ENCODE results near the gene PLOD1.
"Not testable (repeated sequence)": the region's sequence is repeated elsewhere in the genome, so short reads cannot be mapped to it uniquely, and the experiment has no call there.

PLOD1 gene
- 8.9 to 30.1 (median 23.1) reads per million in 4 experiments for total RNA-seq

GRCh38 chr1:11934302-11935056 is at the start of gene PLOD1:
PLOD1 (plus strand) TSS chr1:11934717; CDS start chr1:11934780, 63 bp downstream.
- peak; percentile 82 for DNase-seq

GRCh38 chr1:11885916-11886315 is 48.6 kb upstream of the PLOD1 start:
- DNase-seq = no peak

GRCh38 chr1:11886986-11887665 is 47.4 kb upstream of the PLOD1 start:
- no peak for DNase-seq

DNA sequence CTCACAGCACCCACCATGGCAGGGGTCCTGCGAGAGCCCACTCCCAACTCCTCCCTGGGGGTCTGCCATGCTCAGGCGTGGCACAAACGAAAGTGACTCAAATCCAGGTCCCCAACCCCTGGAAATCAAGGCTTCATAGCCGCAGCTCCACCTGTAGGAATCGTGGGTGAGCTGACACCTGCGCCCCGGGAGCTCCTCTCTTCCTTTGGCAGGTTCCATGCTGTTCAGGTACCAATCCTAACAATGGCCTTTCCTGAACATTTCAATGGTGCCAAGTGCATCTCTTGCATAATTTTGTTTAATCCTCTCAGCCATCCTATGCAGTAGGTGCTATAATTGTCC is 46.9 kb upstream of the PLOD1 start:
- no peak for DNase-seq

GRCh38 chr1:11888206-11888876 is 46.2 kb upstream of the PLOD1 start:
- DNase-seq = no peak

DNA sequence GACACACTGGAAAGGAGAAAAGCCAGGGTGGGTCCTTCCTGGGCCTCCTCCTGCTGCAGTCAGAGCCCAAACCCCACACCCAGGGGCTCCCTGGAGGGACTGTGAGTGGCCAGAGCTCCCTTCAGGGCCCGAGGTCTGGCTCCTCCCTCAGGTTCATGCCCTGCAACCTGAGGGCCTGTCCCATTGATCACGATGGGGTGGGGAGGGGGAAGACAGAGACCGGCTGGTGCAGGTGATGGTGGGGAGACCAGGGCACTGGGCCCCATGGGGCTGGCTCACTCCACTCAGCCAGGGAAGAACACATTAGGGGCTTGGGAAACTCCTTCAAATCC is 45.7 kb upstream of the PLOD1 start:
- no peak for DNase-seq

- DNase-seq = no peak
Observed at GRCh38 chr1:11891433-11892186, 42.9 kb upstream of the PLOD1 start.

DNA sequence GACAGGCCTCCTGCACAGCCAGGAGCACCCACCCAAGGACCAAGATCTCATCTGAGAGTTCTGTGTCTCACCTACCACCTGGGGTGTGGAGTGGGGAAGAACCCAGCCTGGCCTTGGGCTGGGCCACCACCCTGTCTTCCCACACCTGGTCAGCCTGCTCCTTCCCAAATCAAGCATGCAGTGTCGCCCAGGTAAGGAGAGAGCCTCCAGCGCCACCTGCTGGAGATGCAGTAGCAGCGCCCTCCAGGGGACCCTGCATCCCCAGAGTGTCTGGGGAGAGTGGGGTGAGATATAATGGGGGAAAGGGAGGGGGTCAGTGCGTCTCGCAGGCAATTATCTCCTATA is 40.6 kb upstream of the PLOD1 start:
- peak; percentile 53 for DNase-seq

DNA sequence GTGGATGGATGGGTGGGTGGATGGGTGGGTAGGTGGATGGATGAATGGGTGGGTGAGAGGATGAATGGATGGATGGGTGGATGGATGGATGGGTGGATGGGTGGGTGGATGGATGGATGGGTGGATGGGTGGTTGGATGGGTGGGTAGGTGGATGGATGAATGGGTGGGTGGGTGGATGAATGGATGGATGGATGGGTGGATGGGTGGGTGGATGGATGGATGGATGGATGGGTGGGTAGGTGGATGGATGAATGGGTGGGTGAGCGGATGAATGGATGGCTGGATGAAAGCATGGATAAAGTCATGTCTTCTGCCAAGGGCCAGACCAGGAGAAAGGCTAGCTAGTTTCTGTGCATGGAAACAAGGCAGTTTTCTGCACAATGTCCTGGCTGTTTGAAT is 40.0 kb upstream of the PLOD1 start:
- DNase-seq = not testable (repeated sequence)

- DNase-seq = no peak
Observed at GRCh38 chr1:11898086-11898785, 36.3 kb upstream of the PLOD1 start.

- DNase-seq = no peak
Observed at GRCh38 chr1:11898831-11899467, 35.6 kb upstream of the PLOD1 start.

GRCh38 chr1:11901446-11901845 is 33.1 kb upstream of the PLOD1 start:
- not testable (repeated sequence) for DNase-seq

DNA sequence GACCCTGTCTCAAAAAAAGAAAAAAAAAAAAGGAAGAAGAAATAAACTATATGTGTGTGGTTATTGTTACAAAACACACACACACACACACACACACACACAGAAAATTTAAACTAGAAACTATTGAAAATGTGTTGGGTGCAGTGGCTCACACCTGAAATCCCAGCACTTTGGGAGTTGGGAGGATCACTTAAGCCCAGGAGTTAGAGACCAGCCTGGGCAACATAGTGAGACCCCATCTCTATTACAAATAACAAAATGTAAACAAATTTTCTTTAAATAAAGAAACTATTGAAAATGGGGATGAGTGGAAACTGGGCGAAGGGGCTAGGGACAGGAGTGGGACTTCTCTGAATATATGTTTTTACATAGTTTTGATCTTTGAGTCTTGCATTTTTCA is 31.3 kb upstream of the PLOD1 start:
- DNase-seq = no peak

- not testable (repeated sequence) for DNase-seq
Observed at GRCh38 chr1:11904156-11904555, 30.4 kb upstream of the PLOD1 start.

DNA sequence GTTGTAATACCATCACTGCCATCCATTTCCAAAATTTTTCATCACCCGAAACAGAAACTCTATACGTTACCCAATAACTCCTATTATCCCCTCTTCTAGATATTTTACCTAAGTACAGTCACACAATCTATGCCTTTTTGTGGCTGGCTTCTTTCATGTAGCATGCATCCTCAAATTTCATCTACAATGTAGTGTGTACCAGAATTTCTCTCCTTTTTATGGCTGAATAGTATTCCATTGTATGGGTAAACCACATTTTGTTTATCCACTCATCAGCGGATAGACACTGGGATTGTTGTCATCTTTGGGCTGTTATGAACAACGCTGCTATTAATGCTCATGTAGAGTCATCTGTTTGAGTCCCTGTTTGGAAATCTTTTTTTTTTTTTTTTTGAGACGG is 29.5 kb upstream of the PLOD1 start:
- DNase-seq = no peak

DNA sequence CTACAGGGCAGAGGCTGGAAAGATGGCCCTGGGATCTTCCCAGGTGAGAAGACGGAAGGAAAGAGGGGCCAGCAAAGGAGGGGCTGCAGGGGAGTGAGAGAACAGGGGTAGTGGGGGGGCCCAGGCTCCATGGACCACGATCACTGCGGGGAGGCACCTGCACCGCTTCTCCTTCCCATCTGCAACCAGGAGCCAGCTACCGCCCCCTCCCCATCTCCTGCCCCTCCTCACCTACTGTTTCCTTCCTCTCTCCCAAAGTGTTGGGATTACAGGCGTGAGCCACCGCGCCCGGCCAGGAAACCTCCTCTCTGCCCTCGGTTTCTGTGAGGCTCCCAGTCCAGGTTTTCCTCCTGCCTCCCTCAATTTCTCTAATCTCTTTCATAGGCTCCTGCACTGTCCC is 27.6 kb upstream of the PLOD1 start:
- no peak for DNase-seq

- peak; percentile 81 for DNase-seq
Observed at GRCh38 chr1:11907275-11908094, 27.0 kb upstream of the PLOD1 start.

DNA sequence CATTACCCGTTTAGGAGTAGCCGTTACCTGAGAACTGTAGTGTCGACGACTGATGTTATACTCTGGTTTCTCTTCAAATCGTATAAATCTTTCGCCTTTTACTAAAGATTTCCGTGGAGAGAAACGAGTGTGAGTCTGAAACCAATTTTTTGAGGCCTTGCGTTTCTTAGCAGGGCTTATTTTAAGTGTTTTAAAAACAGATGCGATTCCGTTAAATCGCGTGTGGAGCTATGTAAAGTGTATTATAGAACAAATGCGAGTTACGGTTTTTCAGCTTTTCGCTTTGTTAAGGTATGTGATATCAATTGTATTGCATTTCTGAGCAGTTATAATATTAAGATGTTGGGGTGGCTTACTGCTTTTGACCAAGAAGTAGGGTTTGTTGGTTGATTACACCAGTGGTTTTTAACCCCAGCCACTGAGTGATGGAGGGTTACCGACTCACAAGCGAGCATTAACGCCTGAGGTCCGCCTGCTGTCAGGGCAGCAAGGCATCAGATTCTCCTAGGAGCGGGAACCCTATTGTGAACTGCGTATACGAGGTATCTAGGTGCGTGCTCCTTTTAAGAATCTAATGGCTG is 26.3 kb upstream of the PLOD1 start:
- peak; percentile 65 for DNase-seq

DNA sequence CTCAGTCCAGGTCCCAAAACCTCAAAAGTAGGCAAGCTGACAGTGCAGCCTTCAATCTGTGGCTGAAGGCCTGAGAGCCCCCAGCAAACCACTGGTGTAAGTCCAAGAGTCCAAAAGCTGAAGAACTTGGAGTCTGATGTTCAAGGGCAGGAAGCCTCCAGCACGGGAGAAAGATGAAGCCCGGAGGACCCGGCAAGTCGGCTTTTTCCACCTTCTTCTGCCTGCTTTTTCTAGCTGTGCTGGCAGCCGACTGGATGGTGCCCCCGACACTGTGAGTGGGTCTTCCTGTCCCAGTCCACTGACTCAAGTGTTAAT is 23.6 kb upstream of the PLOD1 start:
- not testable (repeated sequence) for DNase-seq

DNA sequence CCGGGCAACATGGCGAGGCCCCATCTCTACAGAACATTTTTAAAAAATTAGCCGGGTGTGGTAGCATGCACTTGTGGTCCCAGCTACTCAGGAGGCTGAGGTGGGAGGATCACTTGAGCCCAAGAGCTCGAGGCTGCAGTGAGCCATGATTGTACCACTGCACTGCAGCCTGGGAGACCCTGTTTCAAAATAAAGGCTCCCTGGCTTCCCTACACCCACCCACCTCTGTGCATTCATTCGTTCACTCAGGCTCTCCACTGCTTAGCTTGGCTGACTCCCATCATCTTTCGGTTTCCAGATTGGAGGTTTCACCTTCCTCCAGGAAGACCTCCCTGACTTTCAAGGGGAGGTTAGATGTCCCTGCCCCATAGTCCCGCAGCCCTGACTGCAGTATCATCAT is 22.5 kb upstream of the PLOD1 start:
- no peak for DNase-seq

Data from effector CD8-positive, alpha-beta T cell (primary cell).